Measurements from ENCODE around the gene ADCY2. TPM values are rescaled to one million over a fixed set of nuclear protein-coding genes. Genes with fewer than 3 reads are reported as not detected.

ADCY2 gene
- total RNA-seq, 1 experiment from 2014 or later: 31.3 TPM

DNA sequence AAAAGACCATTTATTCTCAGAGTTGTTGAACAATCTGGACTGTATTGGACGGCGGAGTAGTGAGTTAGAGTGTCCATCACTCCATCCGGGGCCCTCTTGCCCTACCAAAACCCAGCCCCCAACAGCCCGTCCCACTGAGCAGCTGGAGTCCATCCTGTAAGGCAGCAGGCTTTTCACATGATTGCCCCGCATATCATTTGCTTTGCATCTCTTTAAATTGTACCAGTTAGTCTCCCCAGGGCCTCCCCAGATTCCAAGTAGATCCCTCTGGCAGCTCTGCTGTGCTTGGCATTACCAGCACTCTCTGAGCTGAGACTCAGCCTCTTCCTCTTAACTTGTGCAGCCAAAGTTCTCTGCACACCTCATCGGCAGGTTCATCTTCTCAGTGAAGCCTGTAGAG, 48.6 kb upstream of the ADCY2 start:
- peaks cover 9 to 18% of the 10 kb centered on the region in 2 experiments for H3K9me3 Mint-ChIP-seq
- no peak overlapping the region for H2BK12ac ChIP-seq (ENCODE audit: insufficient read length, low read depth, low read length)
- no peak overlapping the region for H2BK120ac ChIP-seq (ENCODE audit: low read depth, low read length, poor library complexity, severe bottlenecking)
- no peak overlapping the region for H2AFZ ChIP-seq (ENCODE audit: low read length)
- H3K27ac ChIP-seq (ENCODE audit: insufficient read length, low read depth, low read length): no peak overlapping the region
- H3K14ac ChIP-seq (ENCODE audit: insufficient read depth, low read length): no peak overlapping the region
- H3K27ac Mint-ChIP-seq: peak overlapping the region; percentile 69 to 92 (median 85); a peak in 6 of 7 replicates
- no peak overlapping the region for H3K4ac ChIP-seq (ENCODE audit: low read depth, low read length)
- DNase-seq: peak; percentile 43
- H3K79me2 ChIP-seq (ENCODE audit: insufficient read depth, low read length): no peaks in the 10 kb centered on the region
- no peak overlapping the region for H2BK5ac ChIP-seq (ENCODE audit: insufficient read length, low read length)
- no peak overlapping the region for H2BK15ac ChIP-seq (ENCODE audit: low read depth, low read length)
- H3K56ac ChIP-seq (ENCODE audit: insufficient read length, low read depth, low read length): no peak overlapping the region
- peaks cover 11 to 17% (median 16%) of the 10 kb centered on the region in 3 experiments for H3K36me3 Mint-ChIP-seq (ENCODE audit: insufficient read depth in 1 of 3, low read depth in 3 of 3)
- no peaks in the 10 kb centered on the region for H4K20me1 ChIP-seq (ENCODE audit: control insufficient read depth, insufficient read depth, insufficient read length)
- no peak overlapping the region for H3T11ph ChIP-seq (ENCODE audit: low read length)
- H3K4me2 ChIP-seq (ENCODE audit: insufficient read depth, insufficient read length, low read length): no peak overlapping the region
- TF ChIP-seq, protein P1, sequence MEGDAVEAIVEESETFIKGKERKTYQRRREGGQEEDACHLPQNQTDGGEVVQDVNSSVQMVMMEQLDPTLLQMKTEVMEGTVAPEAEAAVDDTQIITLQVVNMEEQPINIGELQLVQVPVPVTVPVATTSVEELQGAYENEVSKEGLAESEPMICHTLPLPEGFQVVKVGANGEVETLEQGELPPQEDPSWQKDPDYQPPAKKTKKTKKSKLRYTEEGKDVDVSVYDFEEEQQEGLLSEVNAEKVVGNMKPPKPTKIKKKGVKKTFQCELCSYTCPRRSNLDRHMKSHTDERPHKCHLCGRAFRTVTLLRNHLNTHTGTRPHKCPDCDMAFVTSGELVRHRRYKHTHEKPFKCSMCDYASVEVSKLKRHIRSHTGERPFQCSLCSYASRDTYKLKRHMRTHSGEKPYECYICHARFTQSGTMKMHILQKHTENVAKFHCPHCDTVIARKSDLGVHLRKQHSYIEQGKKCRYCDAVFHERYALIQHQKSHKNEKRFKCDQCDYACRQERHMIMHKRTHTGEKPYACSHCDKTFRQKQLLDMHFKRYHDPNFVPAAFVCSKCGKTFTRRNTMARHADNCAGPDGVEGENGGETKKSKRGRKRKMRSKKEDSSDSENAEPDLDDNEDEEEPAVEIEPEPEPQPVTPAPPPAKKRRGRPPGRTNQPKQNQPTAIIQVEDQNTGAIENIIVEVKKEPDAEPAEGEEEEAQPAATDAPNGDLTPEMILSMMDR (conservative IDR thresholded peaks at IDR 0.05): no peak
- no peak overlapping the region for H2AK5ac ChIP-seq (ENCODE audit: insufficient read length, low read length)
- no peak overlapping the region for H3K23ac ChIP-seq (ENCODE audit: insufficient read length, low read depth, low read length)
- peaks cover 21 to 25% of the 10 kb centered on the region in 2 experiments for H3K4me1 Mint-ChIP-seq
- WGBS (ENCODE audit: extremely low coverage, insufficient read length, low lambda C conversion rate): no CpG with 5 or more reads among the region's 6 CpGs
- no peaks in the 10 kb centered on the region; the same call in 1 of the 2 replicates for H3K27me3 Mint-ChIP-seq (ENCODE audit: low read depth)
- H3K9ac ChIP-seq (ENCODE audit: extremely low read depth, insufficient read length, low read length): no peak overlapping the region
- peaks cover 2% of the 10 kb centered on the region for H3K9me3 ChIP-seq (ENCODE audit: control insufficient read depth, low read depth, low read length)
- no peak overlapping the region for H4K91ac ChIP-seq (ENCODE audit: insufficient read length, low read depth, low read length)
- no peaks in the 10 kb centered on the region; the same call in 1 of the 2 replicates for H3K27me3 ChIP-seq (ENCODE audit: insufficient read depth, low read length)
- peak overlapping the region in 1 of 2 experiments; percentile 43; a peak in 2 of 5 replicates for H3K4me3 Mint-ChIP-seq
- H3K18ac ChIP-seq (ENCODE audit: insufficient read length, low read depth, low read length): no peak overlapping the region
- H4K5ac ChIP-seq (ENCODE audit: insufficient read length, low read depth, low read length): no peak overlapping the region
- H4K8ac ChIP-seq (replicated peaks; ENCODE audit: insufficient read length, low read depth, low read length): no peak overlapping the region
- no peak overlapping the region for H2BK20ac ChIP-seq (ENCODE audit: low read depth, low read length, poor library complexity, severe bottlenecking)
- peaks cover 6% of the 10 kb centered on the region; the same call in 1 of the 2 replicates for H3K4me1 ChIP-seq (ENCODE audit: insufficient read depth, low read length)
- H3K23me2 ChIP-seq (ENCODE audit: insufficient read length, low read depth, low read length, poor library complexity, severe bottlenecking): no peaks in the 10 kb centered on the region
- H3K79me1 ChIP-seq (ENCODE audit: insufficient read depth, low read depth, low read length, poor library complexity, severe bottlenecking): no peaks in the 10 kb centered on the region

Measured in H9 (cell line).